ENCODE measurements around the gene ADIPOR2.

ADIPOR2 gene

GRCh38 chr12:1797011-1797901 is 106.4 kb downstream of the ADIPOR2 start:
- no peaks in the 10 kb centered on the region for H3K9me3 ChIP-seq (ENCODE audit: control insufficient read depth in 2 of 2, low read length in 2 of 2)
- peak overlapping the region; percentile 88 to 90 for H3K4me3 ChIP-seq (ENCODE audit: low read length in 2 of 2)
- H3K27me3 ChIP-seq (ENCODE audit: control insufficient read depth in 2 of 2, insufficient read depth in 2 of 2, low read length in 2 of 2): no peaks in the 10 kb centered on the region
- no peaks in the 10 kb centered on the region for H3K36me3 ChIP-seq (ENCODE audit: control insufficient read depth in 2 of 2, insufficient read depth in 2 of 2, low read length in 2 of 2)
- peak overlapping the region; percentile 91 to 97 for H3K9ac ChIP-seq (ENCODE audit: low read depth in 1 of 2, low read length in 2 of 2)
- H3K4me1 ChIP-seq (ENCODE audit: control insufficient read depth in 2 of 2, insufficient read depth in 2 of 2, low read length in 2 of 2): peaks cover 8 to 15% of the 10 kb centered on the region in 2 donors
- peak overlapping the region; percentile 86 to 95 for H3K27ac ChIP-seq (ENCODE audit: low read depth in 2 of 2, low read length in 2 of 2)

DNA sequence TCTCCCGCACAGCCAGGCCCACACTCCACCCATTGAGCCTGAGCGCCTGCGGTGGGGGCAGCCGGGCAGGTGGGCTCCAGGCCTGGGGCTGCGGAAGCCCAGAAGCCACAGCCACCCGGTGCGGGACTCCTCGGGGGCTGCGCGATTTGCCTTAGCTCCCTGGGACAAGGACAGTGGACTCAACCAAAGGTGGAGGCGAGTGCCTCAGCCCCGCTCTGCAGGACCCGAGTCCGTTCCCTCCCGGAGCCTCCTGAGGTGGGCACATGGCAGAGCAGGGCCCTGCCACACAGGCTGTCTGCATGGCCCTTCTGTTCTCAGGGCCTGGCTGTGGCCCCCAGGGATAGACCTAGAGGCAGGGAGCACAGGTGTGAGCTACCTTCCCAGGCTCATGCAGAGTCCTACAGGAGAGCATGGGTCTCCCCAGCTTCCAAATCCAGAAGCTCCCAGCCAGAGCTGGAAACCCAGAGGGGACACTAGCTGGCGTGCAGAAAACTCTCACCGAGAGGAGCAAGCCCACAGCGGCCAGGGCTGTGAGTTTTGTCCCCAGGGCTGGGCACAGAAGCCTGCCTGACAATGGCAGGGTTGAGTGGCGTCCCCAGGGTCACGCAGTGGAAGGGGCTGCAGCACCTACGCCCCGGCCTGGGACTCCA is 107.2 kb downstream of the ADIPOR2 start:
- no peak overlapping the region for H3K9ac ChIP-seq (ENCODE audit: low read depth in 1 of 2, low read length in 2 of 2)
- H3K27ac ChIP-seq (ENCODE audit: low read depth in 2 of 2, low read length in 2 of 2): peak overlapping the region in 1 of 2 donors; percentile 95
- peaks cover 8 to 15% of the 10 kb centered on the region in 2 donors for H3K4me1 ChIP-seq (ENCODE audit: control insufficient read depth in 2 of 2, insufficient read depth in 2 of 2, low read length in 2 of 2)
- H3K4me3 ChIP-seq (ENCODE audit: low read length in 2 of 2): no peak overlapping the region
- H3K9me3 ChIP-seq (ENCODE audit: control insufficient read depth in 2 of 2, low read length in 2 of 2): no peaks in the 10 kb centered on the region
- H3K36me3 ChIP-seq (ENCODE audit: control insufficient read depth in 2 of 2, insufficient read depth in 2 of 2, low read length in 2 of 2): no peaks in the 10 kb centered on the region
- no peaks in the 10 kb centered on the region for H3K27me3 ChIP-seq (ENCODE audit: control insufficient read depth in 2 of 2, insufficient read depth in 2 of 2, low read length in 2 of 2)

- H3K4me1 ChIP-seq (ENCODE audit: control insufficient read depth in 2 of 2, insufficient read depth in 2 of 2, low read length in 2 of 2): peaks cover 8 to 15% of the 10 kb centered on the region in 2 donors
- H3K27ac ChIP-seq (ENCODE audit: low read depth in 2 of 2, low read length in 2 of 2): no peak overlapping the region
- no peak overlapping the region for H3K4me3 ChIP-seq (ENCODE audit: low read length in 2 of 2)
- H3K9me3 ChIP-seq (ENCODE audit: control insufficient read depth in 2 of 2, low read length in 2 of 2): no peaks in the 10 kb centered on the region
- H3K27me3 ChIP-seq (ENCODE audit: control insufficient read depth in 2 of 2, insufficient read depth in 2 of 2, low read length in 2 of 2): no peaks in the 10 kb centered on the region
- H3K36me3 ChIP-seq (ENCODE audit: control insufficient read depth in 2 of 2, insufficient read depth in 2 of 2, low read length in 2 of 2): no peaks in the 10 kb centered on the region
- no peak overlapping the region for H3K9ac ChIP-seq (ENCODE audit: low read depth in 1 of 2, low read length in 2 of 2)
Observed at GRCh38 chr12:1798641-1799020, 107.8 kb downstream of the ADIPOR2 start.

DNA sequence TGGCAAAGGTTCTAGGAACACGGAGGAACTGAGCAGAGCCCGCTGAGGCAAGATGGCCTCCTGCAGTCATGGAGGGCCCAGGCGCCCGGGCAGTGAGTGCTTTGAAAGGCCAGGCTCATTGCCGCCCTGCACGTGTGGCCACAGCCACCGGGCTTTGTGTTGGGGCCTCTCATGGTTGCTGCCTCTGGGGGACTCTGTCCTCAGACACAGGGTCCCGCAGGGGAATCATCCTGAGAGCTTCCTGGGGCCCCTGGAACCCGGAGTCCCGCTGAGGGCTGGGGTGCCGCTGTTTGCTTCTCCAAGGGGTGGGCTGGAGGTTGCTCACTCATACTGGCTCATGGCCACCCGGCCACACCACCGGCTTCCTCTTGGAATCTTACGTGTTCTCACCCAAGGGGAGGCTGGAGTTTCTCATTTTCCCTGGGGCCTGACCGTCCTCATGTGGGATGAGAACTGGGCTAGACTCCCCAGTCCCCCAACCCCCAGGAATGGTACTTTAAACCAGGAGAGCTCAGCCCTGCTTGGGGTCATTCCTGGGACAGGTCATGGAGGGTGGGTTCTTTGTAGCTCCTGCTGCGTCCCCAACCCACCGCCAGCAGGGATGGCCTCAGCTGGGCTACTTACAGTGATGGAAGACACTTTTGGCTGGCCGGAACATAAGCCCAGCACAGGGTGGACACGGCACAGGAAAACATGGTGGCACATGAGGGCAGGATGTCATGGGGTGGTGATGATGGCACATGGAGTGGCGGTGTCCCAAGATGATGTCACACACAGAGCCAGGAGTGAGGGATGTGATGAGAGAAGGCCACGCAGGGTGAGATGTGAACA is 108.4 kb downstream of the ADIPOR2 start:
- no peak overlapping the region for H3K27ac ChIP-seq (ENCODE audit: low read depth in 2 of 2, low read length in 2 of 2)

DNA sequence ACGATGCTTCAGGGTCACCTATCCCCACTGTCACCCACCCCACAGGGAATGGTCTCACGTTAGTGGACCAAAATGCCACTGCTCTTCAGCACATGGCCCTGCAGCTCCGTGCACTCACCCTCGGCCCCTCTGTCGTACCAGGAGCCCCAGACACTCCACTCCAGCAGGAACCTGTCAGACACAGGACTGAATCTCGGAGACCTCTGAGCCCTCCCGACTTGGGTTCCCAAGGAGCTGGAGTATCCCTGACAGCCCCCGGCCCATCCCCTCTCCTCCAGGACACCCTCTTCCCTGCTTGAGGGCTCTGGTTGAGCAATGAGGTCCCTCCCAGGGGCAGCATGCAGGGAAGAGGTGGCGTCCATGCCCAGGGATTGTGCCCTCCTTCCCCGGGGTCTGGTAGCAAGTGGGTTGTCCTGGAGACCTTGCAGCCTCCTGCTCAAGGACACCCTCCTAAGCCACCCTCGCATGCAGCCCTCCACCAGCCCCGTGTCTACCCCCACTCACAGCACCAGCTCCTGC is 109.1 kb downstream of the ADIPOR2 start:
- H3K36me3 ChIP-seq (ENCODE audit: control insufficient read depth in 2 of 2, insufficient read depth in 2 of 2, low read length in 2 of 2): no peaks in the 10 kb centered on the region
- H3K4me3 ChIP-seq (ENCODE audit: low read length in 2 of 2): no peak overlapping the region
- no peak overlapping the region for H3K27ac ChIP-seq (ENCODE audit: low read depth in 2 of 2, low read length in 2 of 2)
- H3K9me3 ChIP-seq (ENCODE audit: control insufficient read depth in 2 of 2, low read length in 2 of 2): no peaks in the 10 kb centered on the region
- H3K4me1 ChIP-seq (ENCODE audit: control insufficient read depth in 2 of 2, insufficient read depth in 2 of 2, low read length in 2 of 2): peaks cover 8 to 15% of the 10 kb centered on the region in 2 donors
- no peak overlapping the region for H3K9ac ChIP-seq (ENCODE audit: low read depth in 1 of 2, low read length in 2 of 2)
- no peaks in the 10 kb centered on the region for H3K27me3 ChIP-seq (ENCODE audit: control insufficient read depth in 2 of 2, insufficient read depth in 2 of 2, low read length in 2 of 2)

More for the DNA sequence above, 108.4 kb downstream of the ADIPOR2 start:
- no peak overlapping the region for H3K4me3 ChIP-seq (ENCODE audit: low read length in 2 of 2)
- H3K4me1 ChIP-seq (ENCODE audit: control insufficient read depth in 2 of 2, insufficient read depth in 2 of 2, low read length in 2 of 2): peaks cover 8 to 15% of the 10 kb centered on the region in 2 donors
- no peaks in the 10 kb centered on the region for H3K9me3 ChIP-seq (ENCODE audit: control insufficient read depth in 2 of 2, low read length in 2 of 2)
- H3K9ac ChIP-seq (ENCODE audit: low read depth in 1 of 2, low read length in 2 of 2): no peak overlapping the region
- H3K27me3 ChIP-seq (ENCODE audit: control insufficient read depth in 2 of 2, insufficient read depth in 2 of 2, low read length in 2 of 2): no peaks in the 10 kb centered on the region
- H3K36me3 ChIP-seq (ENCODE audit: control insufficient read depth in 2 of 2, insufficient read depth in 2 of 2, low read length in 2 of 2): no peaks in the 10 kb centered on the region

GRCh38 chr12:1800401-1801302 is 109.8 kb downstream of the ADIPOR2 start:
- H3K27me3 ChIP-seq (ENCODE audit: control insufficient read depth in 2 of 2, insufficient read depth in 2 of 2, low read length in 2 of 2): no peaks in the 10 kb centered on the region
- H3K36me3 ChIP-seq (ENCODE audit: control insufficient read depth in 2 of 2, insufficient read depth in 2 of 2, low read length in 2 of 2): no peaks in the 10 kb centered on the region
- H3K9ac ChIP-seq (ENCODE audit: low read depth in 1 of 2, low read length in 2 of 2): no peak overlapping the region
- H3K9me3 ChIP-seq (ENCODE audit: control insufficient read depth in 2 of 2, low read length in 2 of 2): no peaks in the 10 kb centered on the region
- H3K4me1 ChIP-seq (ENCODE audit: control insufficient read depth in 2 of 2, insufficient read depth in 2 of 2, low read length in 2 of 2): peaks cover 5 to 12% of the 10 kb centered on the region in 2 donors
- no peak overlapping the region for H3K4me3 ChIP-seq (ENCODE audit: low read length in 2 of 2)
- no peak overlapping the region for H3K27ac ChIP-seq (ENCODE audit: low read depth in 2 of 2, low read length in 2 of 2)

DNA sequence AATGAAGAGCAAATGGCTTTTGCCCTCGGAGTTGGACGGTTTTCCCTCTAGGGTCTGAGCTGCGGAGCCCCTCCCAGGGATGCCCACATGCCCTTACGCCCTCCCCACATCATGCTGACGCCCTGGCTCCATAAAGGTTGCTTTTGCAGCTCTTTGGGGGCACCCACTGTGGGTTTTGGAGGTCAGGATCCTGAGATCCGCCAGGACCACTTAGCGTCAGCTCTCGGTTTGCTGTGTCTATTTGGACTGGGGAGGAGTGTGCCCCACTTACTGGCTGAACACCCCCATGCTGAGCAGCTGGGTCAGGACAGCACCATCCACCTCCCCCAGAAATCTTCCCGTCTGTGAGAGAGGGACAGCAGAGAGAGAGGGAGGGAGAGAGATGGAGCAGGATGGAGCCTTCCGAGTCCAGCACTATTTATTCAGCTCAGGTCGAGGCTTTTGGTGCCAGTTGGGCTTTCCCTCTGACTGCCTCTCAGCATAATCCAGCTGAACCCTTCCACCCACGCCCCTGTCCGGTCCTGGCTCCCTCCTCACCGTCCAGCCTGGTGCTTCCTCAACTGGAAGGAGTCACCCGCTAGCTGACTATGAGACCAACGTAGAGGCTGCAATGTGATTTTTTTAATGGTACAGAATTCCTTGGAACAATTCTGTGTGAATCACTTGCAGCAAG is 110.6 kb downstream of the ADIPOR2 start:
- Histone ChIP-seq H3K4me3 (ENCODE audit: low read length in 2 of 2) (no peak overlapping the region), H3K27me3 (ENCODE audit: control insufficient read depth in 2 of 2, insufficient read depth in 2 of 2, low read length in 2 of 2) (no peaks in the 10 kb centered on the region), H3K36me3 (ENCODE audit: control insufficient read depth in 2 of 2, insufficient read depth in 2 of 2, low read length in 2 of 2) (no peaks in the 10 kb centered on the region), H3K9me3 (ENCODE audit: control insufficient read depth in 2 of 2, low read length in 2 of 2) (no peaks in the 10 kb centered on the region), H3K27ac (ENCODE audit: low read depth in 2 of 2, low read length in 2 of 2) (no peak overlapping the region), H3K9ac (ENCODE audit: low read depth in 1 of 2, low read length in 2 of 2) (no peak overlapping the region), H3K4me1 (ENCODE audit: control insufficient read depth in 2 of 2, insufficient read depth in 2 of 2, low read length in 2 of 2) (peaks cover 2 to 7% of the 10 kb centered on the region in 2 donors)

DNA sequence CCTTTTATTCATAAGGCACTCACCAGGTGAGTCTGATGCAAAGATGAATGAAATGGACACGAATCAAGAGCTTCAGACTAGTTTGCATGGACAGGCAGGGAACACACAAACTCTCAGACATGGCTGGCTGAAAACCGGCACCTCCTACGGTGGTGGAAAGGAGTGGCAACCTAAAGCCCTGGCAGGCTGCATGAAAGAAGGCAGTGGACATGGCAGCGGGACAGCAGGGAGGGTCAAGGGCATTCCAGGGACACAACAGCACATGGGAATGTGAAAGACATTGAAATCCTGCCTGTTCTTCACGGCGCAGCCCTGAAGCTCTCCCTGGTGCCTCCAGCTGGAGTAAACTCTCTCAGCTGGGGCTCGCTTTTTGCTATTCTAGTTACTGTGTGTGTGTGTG is 112.9 kb downstream of the ADIPOR2 start:
- Histone ChIP-seq H3K9ac (ENCODE audit: low read depth in 1 of 2, low read length in 2 of 2) (no peak overlapping the region), H3K27ac (ENCODE audit: low read depth in 2 of 2, low read length in 2 of 2) (no peak overlapping the region), H3K36me3 (ENCODE audit: control insufficient read depth in 2 of 2, insufficient read depth in 2 of 2, low read length in 2 of 2) (no peaks in the 10 kb centered on the region), H3K9me3 (ENCODE audit: control insufficient read depth in 2 of 2, low read length in 2 of 2) (no peaks in the 10 kb centered on the region), H3K4me1 (ENCODE audit: control insufficient read depth in 2 of 2, insufficient read depth in 2 of 2, low read length in 2 of 2) (no peaks in the 10 kb centered on the region), H3K4me3 (ENCODE audit: low read length in 2 of 2) (no peak overlapping the region), H3K27me3 (ENCODE audit: control insufficient read depth in 2 of 2, insufficient read depth in 2 of 2, low read length in 2 of 2) (no peaks in the 10 kb centered on the region)
